ENCODE measurements around the gene MISP3.
"Not testable (repeated sequence)": the region's sequence is repeated elsewhere in the genome, so short reads cannot be mapped to it uniquely, and the experiment has no call there.

MISP3 gene

DNA sequence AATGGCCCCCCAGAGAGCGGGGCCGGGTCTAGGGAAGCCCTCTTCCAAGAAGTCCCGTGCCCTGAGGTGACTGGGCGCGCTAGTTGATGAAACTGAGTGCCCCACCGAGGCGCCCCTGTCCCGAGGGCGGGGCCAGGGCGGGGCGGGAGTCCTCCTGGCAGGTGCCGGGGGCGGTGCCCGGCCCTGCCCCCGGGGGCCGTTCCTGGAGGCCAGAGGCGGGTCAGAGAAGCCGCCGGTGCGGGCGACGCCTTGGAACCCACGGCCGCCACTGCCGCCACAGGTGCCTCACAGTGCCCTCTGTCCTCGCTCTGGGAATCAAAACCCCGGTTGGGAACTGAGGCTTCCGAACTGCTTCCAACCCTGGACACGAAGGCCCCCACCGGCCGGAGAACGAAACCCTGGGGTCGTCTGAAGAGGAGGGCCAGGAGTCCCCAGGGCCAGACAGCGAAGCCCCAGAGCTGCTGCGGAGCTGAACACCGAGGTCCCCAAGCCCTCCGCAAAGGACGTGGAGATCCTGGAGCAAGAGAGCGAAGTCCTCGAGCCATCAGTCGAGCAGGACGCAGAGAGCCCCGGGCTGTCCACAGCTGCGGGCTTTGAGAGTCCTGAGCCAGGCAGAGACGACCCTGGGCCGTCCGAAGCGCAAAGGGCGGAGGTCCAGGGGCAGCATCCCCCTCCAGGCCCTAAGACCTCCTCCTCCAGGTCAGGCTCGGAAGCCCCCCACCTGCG, at the start of gene MISP3:
TSS of gene MISP3 (plus strand) at position 252 of the 726 bp plus-strand sequence. CDS start 524 bp downstream, outside the sequence.
- no peak for DNase-seq (ENCODE audit: low read depth)

DNA sequence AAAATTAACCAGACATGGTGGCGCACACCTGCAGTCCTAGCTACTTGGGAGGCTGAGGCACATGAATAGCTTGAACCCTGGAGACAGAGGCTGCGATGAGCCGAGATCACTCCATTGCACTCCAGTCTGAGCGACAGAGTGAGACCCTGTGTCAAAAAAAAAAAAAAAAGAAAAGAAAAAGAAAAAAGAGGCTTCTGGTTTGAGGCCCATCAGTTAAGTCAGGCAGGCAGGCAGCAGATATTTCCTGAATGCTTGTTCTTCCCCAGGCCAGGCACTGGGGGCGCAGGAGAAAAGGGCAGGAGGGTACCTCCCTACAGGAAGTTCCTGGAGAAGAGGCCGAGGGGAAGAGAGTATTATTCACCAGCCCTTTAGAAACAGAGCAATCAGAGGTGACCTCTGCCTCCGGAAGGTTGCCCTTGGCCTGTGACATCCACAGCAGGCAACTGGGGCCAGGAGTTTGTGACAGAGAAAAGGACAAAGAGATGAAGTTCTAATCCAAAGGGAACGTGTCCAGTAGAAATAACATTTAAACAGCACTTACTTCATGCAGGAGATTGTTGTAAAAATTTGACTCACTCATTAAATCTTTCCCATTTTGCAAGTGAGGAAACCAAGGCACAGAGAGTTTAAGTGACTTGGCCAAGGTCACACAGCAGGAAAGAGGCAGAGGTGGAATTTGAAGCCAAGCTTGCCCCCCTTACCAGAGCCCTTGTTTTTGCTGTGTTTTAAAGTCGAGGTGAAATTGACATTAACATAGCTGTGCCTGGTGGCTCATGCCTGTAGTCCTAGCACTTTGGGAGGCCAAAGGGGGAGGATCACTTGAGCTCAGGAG, 49.0 kb upstream of the MISP3 start:
- no peak for DNase-seq (ENCODE audit: low read depth)

DNA sequence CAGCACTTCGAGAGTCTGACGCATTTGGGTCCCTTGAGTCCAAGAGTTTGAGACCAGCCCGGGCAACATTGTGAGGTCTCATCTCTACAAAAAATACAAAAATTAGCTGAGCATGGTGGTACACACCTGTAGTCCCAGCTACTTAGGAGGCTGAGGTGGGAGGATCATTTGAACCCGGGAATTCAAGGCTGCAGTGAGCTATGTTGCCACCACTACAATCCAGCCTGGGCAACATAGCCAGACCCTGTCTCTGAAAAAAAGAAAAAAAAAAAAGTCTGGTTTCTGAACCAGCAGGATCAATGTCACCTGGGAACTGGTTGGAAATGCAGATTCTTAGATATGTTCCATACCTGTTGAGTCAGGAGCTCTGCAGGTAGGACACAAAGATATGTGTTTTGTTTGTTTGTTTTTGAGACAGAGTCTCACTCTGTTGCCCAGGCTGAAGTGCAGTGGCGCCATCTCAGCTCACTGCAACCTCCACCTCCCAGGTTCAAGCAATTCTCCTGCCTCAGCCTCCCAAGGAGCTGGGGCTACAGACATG, 45.9 kb upstream of the MISP3 start:
- not testable (repeated sequence) for DNase-seq (ENCODE audit: low read depth)

DNA sequence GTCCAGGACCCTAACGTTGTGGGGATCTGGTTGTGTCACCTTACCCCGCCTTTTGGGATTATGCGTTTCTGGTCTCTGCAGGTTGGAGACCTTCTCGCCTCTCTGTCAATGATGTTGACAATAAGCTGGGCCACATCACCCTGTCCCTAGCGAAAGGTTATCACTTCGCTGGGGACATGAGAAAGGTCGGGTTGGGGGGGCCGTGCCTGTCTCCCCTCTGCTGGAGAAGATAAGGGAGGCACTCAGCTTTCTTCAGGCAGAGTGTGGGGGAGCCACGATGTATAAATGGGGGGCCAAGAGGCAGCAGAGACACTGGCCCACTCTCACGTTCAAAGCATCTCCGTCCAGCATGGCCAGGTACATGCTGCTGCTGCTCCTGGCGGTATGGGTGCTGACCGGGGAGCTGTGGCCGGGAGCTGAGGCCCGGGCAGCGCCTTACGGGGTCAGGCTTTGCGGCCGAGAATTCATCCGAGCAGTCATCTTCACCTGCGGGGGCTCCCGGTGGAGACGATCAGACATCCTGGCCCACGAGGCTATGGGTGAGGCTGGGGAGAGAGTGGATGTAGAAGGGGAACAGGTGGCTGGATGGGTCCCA, 44.6 kb upstream of the MISP3 start, which contains the start of gene RLN3:
TSS of gene RLN3 (plus strand) at position 293 of the 595 bp plus-strand sequence. CDS start at position 350, 57 bp downstream.
- DNase-seq (ENCODE audit: low read depth): no peak

DNA sequence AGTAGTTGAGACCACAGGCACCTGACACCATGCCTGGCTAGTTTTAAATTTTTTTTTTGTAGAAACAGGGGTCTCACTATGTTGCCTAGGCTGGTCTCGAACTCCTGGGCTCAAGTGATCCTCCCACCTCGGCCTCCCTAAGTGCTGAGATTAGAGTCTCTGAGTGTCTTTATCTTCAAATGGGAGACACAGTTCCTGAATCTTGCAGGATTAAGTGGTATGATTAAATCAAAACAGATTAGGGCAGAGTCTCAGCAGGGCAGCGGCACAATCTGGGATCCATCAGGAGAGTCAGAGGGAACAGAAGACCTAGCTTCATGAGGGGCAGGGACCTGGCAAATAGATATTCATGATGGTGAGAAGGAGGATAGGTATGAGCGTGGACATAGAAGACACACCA, 43.7 kb upstream of the MISP3 start:
- no peak for DNase-seq (ENCODE audit: low read depth)

DNA sequence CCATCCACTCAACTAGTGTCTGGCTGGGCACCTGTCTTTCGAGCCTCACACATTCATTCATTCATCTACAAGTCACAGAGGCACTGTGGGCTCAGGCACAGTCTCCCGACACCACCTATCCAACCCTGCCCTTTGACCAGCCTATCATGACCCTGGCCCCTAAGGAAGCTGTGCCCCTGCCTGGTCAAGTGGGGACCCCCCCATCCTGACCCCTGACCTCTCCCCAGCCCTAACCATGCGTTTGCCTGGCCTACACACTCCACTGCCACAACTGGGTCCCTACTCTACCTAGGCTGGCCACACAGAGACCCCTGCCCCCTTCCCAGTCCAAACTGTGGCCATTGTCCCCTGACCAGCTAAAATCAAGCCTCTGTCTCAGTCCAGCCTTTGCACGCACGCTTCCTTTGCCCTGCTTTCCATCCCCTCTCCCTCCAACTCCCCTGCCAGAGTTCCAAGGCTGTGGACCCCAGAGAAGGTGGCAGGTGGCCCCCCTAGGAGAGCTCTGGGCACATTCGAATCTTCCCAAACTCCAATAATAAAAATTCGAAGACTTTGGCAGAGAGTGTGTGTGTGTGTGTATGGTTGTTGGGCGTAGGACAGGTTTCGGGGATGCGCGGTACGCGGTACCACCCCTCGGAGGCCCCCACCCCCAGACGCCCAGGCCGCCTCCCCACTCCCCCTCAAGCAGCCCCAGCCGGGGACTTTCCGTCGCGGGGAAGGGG, 41.4 kb upstream of the MISP3 start:
- no peak for DNase-seq (ENCODE audit: low read depth)

DNA sequence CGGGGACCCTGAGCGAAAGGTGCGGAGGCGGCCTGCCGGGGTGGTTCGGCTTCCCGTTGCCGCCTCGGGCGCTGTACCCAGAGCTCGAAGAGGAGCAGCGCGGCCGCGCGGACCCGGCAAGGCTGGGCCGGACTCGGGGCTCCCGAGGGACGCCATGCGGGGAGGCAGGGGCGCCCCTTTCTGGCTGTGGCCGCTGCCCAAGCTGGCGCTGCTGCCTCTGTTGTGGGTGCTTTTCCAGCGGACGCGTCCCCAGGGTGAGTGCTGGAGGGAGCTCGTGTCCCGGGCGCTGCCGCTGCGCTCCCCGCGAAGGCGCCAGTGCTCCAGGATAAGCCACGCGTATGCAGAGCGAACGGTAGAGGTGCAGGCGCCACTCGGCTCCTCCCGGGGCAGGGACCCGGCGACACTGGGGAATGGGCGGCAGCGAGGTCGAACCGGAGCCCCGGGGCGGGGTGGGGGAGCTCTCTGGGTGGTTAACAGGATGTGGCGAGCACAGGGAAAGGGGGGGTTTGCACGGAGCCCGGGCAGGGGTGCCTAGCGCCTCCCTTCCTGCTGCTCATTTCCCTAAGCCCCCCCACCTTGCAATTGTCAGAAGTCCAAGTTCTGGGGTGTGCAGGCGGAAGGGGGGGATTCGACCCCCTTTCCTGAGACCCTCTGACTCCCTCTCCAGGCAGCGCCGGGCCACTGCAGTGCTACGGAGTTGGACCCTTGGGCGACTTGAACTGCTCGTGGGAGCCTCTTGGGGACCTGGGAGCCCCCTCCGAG, 40.7 kb upstream of the MISP3 start, which contains the start of gene IL27RA:
TSS of gene IL27RA (plus strand) at position 44 of the 762 bp plus-strand sequence. CDS start at position 155, 111 bp downstream.
- peak; percentile 82 for DNase-seq (ENCODE audit: low read depth)

DNA sequence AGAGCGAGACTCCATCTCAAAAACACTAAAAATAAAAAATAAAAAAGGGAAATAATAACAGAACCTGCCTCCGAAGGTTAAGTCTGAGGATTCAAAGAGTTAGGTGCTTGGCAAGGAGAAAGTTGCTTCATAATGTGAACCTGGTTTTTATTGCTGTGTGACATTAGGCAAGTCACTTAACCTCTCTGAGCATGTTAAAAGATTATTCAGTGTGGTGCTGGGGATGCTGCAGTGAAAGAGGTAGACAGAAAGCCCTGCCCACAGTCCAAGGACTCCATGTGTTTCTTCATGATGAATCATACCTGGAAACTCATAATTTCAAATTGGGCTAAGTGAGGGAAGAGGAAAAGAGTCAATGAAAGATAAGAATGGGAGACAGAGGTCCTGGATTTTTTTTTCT, 38.6 kb upstream of the MISP3 start:
- DNase-seq (ENCODE audit: low read depth): no peak

DNA sequence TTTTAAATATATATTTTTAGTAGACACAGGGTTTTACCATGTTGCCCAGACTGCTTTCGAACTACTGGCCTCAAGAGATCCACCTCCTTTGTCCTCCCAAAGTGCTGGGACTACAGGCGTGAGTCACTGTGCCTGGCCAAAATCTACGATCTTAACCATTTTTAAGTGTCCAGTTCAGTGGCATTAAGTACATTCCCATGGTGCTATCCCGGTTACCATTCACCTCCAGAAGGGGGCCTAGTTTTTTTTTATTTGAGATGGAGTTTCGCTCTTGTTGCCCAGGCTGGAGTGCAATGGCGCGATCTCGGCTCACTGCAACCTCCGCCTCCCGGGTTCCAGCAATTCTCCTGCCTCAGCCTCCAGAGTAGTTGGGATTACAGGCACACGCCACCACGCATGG, 37.4 kb upstream of the MISP3 start:
- DNase-seq (ENCODE audit: low read depth): not testable (repeated sequence)

DNA sequence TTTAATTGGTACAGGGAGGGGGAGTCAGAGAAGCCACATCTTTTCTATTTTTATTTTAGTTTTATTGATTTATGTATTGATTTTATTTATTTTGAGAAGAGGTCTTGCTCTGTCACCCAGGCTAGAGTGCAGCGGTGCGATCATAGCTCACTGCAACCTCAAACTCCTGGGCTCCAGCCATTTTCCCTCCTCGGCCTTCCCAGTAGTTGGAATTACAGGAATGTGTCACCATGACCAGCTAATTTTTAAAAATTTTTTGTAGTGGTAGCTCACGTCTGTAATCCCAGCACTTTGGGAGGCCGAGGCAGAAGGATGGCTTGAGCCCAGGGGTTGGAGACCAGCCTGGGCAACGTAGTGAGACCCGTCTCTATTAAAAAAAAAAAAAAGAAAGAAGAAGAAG, 36.9 kb upstream of the MISP3 start:
- no peak for DNase-seq (ENCODE audit: low read depth)

DNA sequence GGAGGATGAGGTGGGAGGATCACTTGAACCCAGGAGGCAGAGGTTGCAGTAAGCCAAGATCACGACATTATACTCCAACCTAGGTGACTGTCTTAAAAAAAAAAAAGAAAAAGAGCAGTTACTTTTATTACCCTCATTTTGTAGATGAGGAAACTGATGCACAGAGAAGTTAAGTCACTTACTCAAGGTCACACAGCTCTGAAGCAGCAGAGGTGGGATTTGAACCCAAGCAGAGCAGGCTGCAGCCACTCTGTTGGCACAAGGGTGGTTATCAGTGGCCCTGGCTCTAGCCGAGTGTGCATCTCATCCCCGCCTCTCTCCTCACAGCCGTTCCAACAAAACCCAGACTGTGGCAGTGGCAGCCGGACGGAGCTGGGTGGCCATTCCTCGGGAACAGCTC, 33.4 kb upstream of the MISP3 start:
- DNase-seq (ENCODE audit: low read depth): no peak

DNA sequence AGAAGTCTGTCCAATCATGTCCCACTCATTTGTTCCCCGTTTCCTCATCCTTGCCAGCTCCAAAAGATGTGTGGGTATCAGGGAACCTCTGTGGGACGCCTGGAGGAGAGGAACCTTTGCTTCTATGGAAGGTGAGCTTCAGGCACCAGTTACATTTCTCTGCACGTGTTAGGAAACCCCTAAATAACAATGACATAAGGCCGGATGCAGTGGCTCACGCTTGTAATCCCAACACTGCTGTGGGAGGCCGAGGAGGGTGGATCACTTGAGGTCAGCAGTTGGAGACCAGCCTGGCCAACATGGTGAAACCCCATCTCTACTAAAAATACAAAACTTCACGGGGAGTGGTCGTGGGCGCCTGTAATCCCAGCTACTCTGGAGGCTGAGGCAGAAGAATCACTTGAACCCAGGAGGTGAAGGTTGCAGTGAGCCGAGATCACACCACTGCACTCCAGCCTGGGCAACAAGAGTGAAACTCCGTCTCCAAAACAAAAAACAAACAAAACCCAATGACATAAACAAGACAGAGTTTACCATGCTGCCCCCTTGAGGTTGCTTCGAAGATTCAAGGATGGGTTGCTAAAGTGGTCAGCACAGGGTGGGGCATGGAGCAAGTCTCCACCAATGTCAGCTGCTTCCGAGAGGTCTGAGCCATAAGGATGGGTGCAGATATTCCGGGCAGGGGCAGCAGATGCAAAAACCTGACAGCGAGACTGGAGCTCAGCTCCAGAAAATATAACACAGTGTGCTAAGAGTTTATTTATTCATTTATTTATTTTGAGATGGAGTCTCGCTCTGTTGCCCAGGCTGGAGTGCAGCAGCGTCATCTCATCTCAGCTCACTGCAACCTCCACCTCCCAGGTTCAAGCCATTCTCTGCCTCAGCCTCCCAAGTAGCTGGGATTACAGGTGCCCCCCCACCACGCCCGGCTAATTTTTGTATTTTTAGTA, 29.7 kb upstream of the MISP3 start:
- not testable (repeated sequence) for DNase-seq (ENCODE audit: low read depth)

DNA sequence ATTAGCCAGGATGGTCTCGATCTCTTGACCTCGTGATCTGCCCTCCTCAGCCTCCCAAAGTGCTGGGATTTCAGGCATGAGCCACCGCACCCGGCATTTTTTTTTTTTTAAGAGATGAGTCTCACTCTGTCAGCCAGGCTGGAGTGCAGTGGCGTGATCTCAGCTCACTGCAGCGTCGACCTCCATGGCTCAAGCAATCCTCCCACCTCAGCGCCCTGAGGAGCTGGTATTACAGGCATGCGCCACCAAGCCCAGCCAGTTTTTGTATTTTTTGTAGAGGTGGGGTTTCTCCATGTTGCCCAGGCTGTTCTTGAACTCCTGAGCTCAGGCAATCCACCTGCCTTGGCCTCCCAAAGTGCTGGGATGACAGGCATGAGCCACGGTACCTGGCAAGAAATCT, 24.7 kb upstream of the MISP3 start:
- DNase-seq (ENCODE audit: low read depth): not testable (repeated sequence)

DNA sequence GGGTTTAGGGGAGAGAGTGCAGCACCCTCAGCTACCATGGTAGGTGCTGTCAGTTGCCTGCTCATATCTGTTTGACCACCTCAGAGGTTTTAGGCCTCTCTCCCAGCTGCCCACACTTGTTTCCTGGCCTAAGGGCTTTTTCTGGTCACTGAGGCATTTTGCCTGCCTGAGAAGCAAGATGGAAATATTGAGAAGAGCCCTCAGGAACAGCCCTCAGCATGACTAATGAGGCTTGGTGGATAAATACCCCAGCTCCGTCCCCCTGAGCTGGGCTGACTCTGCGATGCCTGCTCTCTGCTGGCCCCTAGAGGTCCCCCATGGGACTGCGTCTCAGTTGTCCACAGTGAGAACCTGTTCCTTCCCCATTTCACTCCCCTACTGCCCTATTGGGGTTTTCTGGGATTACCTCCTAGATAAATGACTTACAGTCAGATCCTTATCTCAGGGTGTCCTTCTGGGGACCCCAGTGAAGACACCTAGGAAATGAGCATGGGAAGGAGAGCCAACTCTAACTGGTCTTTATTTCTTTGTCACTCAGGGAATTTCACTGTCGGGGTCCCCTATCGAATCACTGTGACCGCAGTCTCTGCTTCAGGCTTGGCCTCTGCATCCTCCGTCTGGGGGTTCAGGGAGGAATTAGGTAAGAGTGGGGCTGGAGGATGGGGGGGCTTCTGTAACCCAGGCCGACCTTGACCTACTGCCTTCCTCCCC, 24.0 kb upstream of the MISP3 start:
- DNase-seq (ENCODE audit: low read depth): peak; percentile 56

DNA sequence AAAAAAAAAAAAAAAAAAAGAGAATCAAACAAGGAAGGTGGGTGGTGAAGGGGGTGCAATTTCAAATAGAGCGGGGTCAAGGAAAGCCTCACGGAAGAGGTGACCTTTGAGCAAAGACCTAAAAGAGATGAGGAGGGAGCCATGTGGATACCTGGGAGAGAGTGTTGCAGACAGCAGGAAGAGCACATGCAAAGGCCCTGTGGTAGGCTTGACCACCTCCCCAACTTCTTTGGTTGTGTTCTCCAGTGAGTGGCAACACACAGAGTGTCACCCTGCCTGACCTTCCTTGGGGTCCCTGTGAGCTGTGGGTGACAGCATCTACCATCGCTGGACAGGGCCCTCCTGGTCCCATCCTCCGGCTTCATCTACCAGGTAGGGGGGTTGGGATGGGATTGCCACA, 22.1 kb upstream of the MISP3 start:
- DNase-seq (ENCODE audit: low read depth): no peak

DNA sequence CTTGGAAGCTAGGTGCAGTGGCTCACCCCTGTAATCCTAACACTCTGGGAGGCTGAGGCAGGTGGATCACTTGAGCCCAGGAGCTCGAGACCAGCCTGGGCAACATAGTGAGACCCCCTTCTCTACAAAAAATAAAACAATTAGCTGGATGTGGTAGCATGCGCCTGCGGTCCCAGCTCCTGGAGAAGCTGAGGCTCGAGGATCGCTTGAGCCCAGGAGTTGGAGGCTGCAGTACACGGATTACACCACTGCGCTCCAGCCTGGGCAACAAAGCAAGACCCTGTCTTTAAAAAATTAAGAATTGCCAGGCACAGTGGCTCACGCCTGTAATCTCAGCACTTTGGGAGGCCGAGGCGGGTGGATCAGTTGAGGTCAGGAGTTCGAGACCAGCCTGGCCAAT, 21.6 kb upstream of the MISP3 start:
- not testable (repeated sequence) for DNase-seq (ENCODE audit: low read depth)

DNA sequence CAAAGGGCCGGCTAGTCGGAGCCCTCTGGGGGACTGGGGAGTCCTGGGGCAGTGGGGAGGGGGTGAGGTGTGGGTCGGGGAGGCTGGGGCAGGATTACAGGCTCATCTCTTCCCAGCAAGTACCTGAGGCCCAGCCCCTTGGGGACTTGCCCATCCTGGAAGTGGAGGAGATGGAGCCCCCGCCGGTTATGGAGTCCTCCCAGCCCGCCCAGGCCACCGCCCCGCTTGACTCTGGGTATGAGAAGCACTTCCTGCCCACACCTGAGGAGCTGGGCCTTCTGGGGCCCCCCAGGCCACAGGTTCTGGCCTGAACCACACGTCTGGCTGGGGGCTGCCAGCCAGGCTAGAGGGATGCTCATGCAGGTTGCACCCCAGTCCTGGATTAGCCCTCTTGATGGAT, 20.6 kb upstream of the MISP3 start:
- DNase-seq (ENCODE audit: low read depth): no peak

DNA sequence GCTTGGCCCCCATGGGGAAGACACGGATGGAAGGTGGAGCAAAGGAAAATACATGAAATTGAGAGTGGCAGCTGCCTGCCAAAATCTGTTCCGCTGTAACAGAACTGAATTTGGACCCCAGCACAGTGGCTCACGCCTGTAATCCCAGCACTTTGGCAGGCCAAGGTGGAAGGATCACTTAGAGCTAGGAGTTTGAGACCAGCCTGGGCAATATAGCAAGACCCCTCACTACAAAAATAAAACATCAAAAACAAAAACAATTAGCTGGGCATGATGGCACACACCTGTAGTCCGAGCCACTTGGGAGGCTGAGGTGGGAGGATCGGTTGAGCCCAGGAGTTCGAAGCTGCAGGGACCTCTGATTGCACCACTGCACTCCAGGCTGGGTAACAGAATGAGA, 20.1 kb upstream of the MISP3 start:
- no peak for DNase-seq (ENCODE audit: low read depth)

DNA sequence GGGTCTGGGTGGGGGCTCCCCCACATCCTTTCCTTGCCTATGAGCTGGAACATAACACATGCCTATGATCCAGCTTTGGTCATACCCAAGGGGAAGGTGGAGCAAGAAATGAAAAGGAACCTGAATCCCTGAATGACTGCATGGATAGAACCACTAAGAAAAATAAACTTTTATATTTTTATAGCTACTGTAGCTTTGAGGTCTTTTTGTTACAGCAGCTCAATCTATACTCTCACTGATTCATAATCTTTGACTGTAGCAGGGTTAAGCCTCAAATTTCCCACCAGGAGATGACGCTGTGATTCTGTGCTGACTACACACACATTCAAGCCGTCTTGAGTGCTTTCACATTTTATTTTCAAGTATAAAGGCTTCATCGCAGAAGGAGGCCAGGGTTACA, 19.6 kb upstream of the MISP3 start:
- DNase-seq (ENCODE audit: low read depth): no peak
